GM10847 (cell line): ENCODE measurements around the gene XIST.

Experiments
- POLR2A ChIP-seq: IDR thresholded peaks from 2 replicates; pipeline ENCODE4 v1.6.1; 2011; ENCODE audit not compliant: insufficient read length; ENCODE audit errors: extremely low read depth

XIST gene

DNA sequence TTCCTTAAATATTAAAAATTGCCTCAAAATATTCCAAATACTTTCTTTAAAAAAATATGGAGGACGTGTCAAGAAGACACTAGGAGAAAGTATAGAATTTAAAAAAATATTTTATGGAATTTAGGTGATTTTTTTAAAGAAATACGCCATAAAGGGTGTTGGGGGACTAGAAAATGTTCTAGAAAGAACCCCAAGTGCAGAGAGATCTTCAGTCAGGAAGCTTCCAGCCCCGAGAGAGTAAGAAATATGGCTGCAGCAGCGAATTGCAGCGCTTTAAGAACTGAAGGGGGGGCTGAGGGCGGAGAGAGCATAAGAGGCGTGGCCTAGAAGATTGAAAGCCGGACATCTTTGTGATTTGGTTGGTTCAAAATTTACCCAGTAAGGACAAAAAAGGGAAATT lies at the start of gene XIST:
XIST (minus strand) TSS at position 248 of the 400 bp plus-strand sequence.
- peak; percentile 42 for TF ChIP-seq POLR2A

DNA sequence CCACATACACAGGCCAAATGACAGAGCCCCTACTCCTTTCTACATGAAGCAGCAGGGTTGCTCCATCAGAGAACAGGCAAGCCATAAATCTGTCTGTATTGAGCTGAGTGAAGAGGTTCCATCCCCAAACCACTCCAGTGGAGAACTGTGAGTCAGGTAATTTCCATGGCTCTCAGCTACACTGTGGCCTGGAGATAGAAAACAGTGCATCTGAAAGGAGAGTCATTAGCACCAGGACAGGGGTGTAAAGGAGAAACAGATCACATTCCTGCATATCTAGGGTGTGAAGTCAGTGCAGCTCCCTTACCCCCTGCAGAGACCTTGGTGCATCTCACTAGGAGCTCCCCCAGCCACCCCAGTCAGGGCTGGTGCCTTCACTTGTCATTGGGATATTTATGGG lies 25.2 kb upstream of the XIST start:
- TF ChIP-seq POLR2A, result no peak

DNA sequence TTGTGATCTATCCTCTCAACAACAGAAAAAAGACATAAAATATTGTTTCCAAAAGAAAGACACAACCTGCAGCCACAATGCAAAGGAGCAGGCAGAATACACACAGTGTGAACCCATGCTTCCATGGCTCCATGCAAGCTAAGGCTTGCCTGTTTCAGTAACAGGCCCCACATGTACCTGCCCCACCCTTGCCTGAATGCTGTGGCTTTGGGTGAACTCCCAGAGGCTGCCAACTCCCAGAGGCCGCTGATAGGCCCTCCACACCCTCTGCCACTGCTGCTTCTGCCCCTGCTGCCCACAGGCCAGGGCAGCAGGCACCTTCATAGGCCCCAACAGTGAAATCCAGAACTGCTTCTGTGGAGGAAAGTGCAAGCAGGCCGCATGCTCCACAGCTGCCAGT lies 24.4 kb upstream of the XIST start:
- TF ChIP-seq POLR2A, result no peak

DNA sequence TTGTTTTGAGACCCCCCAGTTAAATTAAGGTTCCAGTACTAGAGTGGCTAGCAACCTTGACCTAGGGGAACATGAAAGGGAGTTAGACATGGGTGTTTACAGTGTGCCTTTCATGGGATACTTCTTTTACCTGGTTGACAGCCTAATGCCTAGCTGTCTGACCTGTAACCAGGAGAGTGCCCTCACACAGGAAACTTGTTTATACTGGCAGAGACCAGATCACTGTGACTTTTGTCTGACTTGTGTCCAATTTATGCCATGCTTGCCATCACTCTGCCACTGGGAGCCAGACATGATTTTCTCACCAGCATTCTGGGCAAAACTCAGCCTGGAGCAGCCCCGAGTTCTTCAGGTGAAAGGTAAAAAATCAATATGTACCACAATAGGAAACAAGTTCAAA lies 16.4 kb upstream of the XIST start:
- TF ChIP-seq POLR2A, result no peak

DNA sequence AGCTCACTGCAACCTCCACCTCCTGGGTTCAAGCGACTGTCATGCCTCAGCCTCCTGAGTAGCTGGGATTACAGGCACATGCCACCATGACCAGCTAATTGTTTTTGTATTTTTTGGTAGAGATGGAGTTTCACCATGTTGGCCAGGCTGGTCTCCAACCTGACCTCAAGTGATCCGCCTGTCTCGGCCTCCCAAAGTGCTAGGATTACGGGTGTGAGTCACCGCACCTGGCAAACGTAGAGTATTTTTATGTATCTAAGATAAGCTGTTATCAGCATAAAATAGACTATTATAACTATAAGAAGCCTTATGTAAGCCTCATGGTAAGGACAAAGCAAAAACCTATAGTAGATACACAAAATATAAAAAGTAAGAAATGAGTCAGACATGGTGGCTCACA lies 14.6 kb upstream of the XIST start:
- TF ChIP-seq POLR2A, result no peak

DNA sequence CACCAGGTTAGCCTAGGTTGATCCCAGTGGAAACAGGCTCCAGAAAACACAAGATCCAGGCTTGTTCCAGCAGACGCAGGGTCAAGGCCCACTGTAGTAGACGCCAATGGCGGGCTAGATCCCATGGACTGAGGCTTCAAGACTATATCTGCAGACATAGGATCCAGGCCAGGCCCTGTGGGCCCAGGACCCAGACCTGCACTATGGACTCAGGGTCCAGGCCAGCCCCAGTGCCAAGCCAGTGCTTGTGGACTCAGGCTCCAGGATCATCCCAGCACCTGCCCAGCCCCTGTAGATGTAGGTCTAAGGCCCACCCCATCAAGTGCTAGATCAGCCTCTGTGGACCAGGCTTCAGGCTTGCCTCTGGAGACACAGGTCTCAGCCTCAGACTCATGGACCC lies 11.3 kb upstream of the XIST start:
- no peak for TF ChIP-seq POLR2A

DNA sequence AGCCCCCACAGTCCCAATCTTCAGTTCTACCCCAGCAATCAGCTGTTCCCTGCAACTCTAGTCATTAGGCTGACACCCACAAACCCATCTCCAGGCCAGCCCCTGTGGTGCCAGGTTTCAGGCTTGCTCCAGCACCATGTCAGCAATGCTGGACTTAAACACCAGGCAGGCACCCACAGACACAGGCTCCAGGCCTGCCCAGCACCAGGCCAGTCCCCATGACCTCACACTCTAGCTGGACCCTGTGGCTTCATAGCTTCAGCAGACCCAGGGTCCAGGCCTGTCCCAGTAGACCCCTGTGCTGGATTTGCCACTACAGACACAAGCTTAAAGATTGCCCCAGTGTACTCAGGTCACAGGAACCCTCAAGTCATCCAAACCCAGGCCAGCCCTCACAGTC lies 10.8 kb upstream of the XIST start:
- TF ChIP-seq POLR2A, result no peak

DNA sequence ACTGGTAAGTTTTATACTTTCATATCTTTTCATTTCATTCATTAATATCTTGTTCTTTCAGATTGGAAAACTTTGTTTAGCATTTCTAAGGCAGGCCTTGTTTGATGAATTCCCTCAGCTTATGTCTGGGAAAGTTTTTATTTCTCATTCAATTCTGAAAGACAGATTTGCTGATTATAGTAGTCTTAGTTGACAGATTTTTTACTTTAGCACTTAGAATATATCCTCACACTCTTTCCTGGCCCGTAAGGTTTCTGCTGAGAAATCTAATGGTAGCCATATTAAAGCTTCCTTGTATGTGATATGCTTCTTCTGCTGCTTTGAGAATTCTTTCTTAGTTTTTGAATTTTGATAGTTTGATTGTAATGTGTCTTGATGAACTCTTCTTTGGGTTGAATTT lies 7.1 kb upstream of the XIST start:
- TF ChIP-seq POLR2A, result no peak

DNA sequence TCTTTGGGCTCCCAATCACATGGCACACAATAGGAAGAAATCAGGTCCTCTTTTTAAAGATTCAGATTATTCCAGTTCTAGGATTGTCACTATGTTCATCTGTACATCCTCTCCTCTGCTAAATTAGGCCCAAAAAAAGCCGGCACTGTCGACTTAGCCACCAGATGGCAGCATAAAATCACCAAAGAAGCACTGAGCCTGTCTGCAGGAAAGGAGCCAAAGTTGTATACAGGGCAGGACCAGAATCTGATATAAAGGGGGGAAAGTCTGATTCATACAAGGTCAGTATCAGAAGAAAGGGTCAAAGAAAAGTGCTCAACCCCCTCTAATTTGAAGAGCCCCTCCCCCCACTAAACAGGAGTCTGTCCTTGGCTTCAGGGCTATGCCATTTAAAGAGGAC lies 3.0 kb upstream of the XIST start:
- no peak for TF ChIP-seq POLR2A

DNA sequence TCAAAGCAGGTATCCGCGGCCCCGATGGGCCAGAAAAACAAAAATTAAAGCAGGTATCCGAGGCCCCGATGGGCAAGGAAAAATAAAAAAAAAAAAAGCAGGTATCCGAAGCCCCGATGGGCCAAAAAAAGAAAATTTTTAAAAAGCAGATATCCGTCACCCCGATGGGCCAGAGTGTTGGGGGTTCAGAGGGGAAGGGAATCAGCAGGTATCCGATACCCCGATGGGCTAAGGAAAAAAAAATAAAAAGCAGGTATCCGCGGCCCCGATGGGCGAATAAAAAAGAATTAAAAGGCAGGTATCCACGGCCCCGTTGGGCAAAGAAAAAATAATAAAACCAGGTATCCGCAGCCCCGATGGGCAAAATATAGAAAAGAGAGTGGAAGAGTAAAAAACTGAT lies 492 bp downstream of the XIST start:
- TF ChIP-seq POLR2A, result no peak

DNA sequence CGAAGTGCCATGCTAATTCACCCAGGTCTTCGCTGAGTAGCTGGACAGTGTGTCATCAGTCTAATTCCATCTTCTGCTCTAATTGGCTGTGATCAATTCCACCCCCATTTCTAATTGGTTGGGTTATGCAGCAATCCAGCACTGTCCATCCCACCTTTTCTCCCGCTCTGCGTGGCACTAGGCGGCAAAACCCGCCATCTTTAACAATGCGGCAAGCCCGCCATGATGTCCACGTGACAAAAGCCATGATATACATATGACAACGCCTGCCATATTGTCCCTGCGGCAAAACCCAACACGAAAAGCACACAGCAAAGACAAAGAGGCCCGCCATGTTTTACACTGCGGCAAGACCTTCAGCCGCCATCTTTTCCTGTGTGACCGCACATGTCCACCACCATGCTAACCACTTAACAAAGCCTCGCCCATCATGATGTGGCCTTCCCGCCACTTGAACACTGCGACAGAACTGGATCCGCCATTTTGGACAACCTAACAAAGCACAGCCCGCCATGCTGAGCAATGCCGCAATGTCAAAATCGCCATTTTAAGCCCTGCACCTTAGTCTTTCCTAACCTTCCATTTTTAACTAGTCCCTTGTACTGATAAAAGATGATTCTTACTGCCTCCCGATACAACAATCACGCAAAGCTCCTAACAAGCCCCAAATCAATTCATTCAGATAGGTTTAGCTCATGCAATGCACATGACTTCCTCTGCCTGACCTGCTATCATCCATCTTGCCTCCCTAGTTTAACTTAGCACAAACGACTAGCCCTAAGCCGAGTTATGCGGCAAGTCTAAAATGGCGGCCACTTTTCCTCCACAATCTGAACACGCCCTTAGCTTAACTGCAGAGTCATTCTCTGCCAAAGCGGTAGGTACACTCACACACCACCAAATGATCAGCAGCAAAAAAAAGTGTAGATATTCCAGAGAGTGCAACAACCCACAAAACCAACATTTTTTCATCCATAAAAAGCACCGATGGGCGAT lies 1.2 kb downstream of the XIST start:
- no peak for TF ChIP-seq POLR2A

DNA sequence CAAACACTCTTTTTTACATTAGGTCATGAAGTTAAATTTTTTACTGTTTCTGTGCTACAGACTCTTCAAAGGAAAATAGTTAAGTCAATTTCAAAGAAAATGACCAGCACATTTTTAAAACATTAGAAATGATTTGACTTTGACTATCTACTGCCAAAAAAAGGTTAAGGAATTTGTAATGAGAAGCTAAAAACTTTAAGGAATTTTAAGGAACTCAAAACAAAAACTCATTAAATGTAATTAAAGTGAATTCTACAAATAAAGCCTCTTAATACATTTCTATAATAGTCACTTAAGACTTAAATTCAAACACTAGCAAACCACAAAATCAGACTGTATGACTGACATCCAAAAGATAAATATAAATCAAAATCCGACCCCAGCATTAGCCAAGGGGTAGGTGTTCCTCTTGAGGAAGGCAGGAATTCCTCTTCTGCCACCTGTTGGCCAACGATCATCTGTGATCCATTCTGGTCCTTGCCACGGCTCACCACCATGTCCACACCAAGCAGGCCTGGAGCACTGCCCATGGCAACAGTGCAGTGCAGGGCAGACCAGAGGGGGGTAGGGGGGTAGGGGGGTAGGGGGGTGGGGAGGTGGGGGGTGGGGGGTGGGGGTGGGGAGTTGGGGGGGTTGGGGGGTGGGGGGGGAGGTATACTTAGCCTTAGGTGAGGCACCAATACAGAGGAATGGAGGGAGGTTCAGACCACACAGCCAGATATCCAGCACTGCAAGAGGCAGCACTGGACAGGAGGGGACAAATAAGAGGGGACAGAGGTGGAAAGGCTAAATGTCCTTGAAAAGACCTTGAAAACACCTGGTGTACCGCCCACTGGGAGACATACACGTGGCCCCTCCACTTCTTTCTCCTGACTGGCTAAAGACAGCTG lies 2.1 kb downstream of the XIST start:
- TF ChIP-seq POLR2A, result no peak

DNA sequence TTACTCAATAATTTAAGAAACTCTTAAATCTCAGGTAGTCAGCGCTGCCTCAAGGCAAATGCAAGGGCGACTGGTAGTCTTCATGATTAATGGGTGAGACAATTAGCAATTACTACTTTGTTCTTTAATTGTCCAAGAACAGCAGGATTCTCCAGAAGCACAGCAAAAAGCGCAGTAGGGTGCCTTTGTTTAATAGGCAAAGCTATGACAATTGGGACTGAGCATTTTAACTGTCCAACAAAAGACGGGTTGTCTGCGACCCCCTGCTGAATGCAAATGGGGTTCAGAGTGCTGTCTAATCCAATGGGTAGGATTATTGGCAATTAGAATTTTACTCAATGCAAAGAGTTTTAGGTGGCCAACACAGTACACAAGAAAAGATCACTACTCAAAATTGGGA lies 3.4 kb downstream of the XIST start:
- TF ChIP-seq POLR2A, result no peak

DNA sequence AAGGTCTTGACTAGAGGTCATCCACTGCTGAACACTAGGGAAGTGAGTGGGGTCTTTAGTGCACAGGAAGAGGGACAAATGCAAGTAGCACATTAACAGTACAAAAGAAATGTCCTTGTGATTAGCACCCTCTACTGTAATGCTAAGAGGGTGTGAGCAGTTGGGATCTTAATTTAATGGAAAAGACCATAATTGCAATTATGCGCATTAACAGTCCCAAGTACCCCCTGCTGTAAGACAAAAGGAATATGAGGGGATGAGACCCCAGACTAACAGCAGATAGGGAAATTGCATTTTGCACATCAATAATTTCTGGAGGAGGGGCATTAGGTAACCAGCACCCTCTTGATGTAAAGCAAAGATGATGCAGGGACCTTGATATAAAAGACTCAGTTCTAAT lies 4.5 kb downstream of the XIST start:
- no peak for TF ChIP-seq POLR2A

DNA sequence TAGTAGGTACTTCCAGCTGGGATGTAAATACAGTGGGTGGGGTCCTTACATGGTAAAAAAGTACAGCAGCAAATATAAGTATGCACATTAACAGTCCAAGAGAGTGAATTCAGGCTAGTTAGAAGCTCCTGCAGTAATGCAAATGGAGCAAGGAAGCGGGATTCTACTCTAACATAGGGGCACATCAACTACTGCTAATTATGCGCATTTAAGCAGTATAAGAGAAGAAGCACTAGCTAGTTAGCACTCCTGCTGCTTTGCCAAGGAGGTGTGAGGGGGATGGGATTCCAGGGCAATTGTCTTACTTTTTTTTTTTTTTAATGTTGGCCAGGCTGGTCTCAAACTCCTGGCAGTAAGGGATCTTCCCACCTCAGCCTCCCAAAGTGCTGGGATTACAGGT lies 5.4 kb downstream of the XIST start:
- no peak for TF ChIP-seq POLR2A

DNA sequence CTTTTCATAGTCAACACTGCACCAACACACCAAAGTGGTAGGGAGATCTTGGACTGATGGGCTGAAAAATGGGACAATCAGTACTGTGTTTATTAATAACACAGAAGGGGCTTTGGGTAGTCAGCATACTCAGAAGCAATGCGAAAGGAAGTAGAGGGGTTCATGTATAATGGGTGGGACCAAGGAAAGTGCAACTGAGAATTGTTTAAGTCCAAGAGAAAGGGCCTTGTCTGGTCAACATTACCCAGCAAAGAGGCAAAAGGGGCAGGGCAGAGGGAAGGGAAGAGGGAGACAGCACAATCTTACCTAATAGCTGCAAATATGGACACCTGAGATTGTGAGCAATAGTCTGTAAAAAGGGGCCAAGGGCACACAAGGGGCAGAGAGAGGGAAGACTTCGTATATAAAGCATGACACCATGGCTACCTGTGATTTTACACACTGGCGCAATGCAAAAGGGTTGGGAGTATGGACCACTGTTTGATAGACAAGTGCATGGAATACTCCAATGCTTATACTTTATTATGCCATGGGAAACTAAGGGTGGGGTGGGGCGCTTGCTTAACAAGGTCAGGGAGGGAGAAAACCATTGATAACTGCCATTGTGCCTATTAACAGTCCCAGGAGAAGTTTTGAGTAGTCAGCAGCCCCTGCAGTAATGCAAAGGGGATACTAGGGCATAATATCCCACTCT lies 9.8 kb downstream of the XIST start:
- no peak for TF ChIP-seq POLR2A

DNA sequence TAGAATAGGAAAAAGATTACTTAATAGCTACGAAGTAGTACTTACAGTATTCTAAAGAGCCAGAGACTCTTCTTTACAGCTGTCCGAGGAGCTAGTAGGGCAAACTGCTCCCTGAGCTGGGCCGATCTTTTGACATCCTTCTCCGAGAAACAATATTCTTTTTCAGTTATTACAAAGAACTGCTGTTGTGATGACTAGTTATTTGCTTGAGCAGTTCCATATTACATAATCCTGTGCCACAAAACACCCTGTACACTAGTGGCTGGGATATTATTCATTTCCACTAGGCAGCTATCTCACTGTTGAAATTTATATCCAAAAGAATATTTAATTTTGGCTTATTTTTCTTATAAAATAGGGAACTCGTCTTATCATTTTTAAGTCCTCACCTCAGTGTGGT lies 11.2 kb downstream of the XIST start:
- TF ChIP-seq POLR2A, result no peak
